ENCODE measurements around the gene SULT1A1. TPM values are rescaled to one million over a fixed set of nuclear protein-coding genes. Genes with fewer than 3 reads are reported as not detected.

Gene SULT1A1
- total and polyA plus RNA-seq, 2 of the 13 experiments (the other 11 are each of a cell fraction or from before 2014, with no cell fraction given), result 114 to 147 TPM

- TF ChIP-seq HIVEP1 (CRISPR knock-in tag; IDR thresholded peaks at IDR 0.05), result no peak
- TF ChIP-seq ZNF841 (CRISPR knock-in tag; IDR thresholded peaks at IDR 0.05; ENCODE audit: borderline replicate concordance), result no peak
- no peak for TF ChIP-seq ZNF446 (CRISPR knock-in tag; IDR thresholded peaks at IDR 0.05)
- no peak for TF ChIP-seq ZFP62 (CRISPR knock-in tag; IDR thresholded peaks at IDR 0.05)
- TF ChIP-seq KLF13 (CRISPR knock-in tag; IDR thresholded peaks at IDR 0.05), result no peak
- TF ChIP-seq MED1 (CRISPR knock-in tag; IDR thresholded peaks at IDR 0.05), result no peak
- TF ChIP-seq ZFP37 (CRISPR knock-in tag; IDR thresholded peaks at IDR 0.05; ENCODE audit: borderline replicate concordance), result no peak
- no peak for TF ChIP-seq ZNF576 (CRISPR knock-in tag; IDR thresholded peaks at IDR 0.05)
- no peak for TF ChIP-seq PTBP1 (IDR thresholded peaks at IDR 0.05; ENCODE audit: low read depth, low read length, poor library complexity, severe bottlenecking)
- TF ChIP-seq REPIN1 (CRISPR knock-in tag; IDR thresholded peaks at IDR 0.05; ENCODE audit: borderline replicate concordance, low read depth), result no peak
- TF ChIP-seq ZGPAT (CRISPR knock-in tag; IDR thresholded peaks at IDR 0.05), result no peak
- TF ChIP-seq ZNF605 (CRISPR knock-in tag; IDR thresholded peaks at IDR 0.05), result peak; percentile 83
- TF ChIP-seq E2F1 (CRISPR knock-in tag; IDR thresholded peaks at IDR 0.05), result no peak
- peak; percentile 39; the same call in 1 of the 2 replicates for TF ChIP-seq FOXP4 (CRISPR knock-in tag; IDR thresholded peaks at IDR 0.05)
- TF ChIP-seq MNT (IDR thresholded peaks at IDR 0.05), result no peak
- no peak for TF ChIP-seq ZNF788 (CRISPR knock-in tag; IDR thresholded peaks at IDR 0.05; ENCODE audit: borderline replicate concordance)
- peak; percentile 80 for TF ChIP-seq POLR2G (IDR thresholded peaks at IDR 0.05; ENCODE audit: low read depth, low read length)
- TF ChIP-seq ZNF562 (CRISPR knock-in tag; IDR thresholded peaks at IDR 0.05; ENCODE audit: borderline replicate concordance), result no peak
- TF ChIP-seq KLF16 (CRISPR knock-in tag; IDR thresholded peaks at IDR 0.05), result 0 out of 4 replicates have a peak, but pooled peaks of 1 of the 2 experiments have one; percentile 4
- TF ChIP-seq ZNF333 (CRISPR knock-in tag; IDR thresholded peaks at IDR 0.05; ENCODE audit: borderline replicate concordance), result no peak
Observed at GRCh38 chr16:28596840-28597691, 12.8 kb downstream of the SULT1A1 start, which contains the start of gene SULT1A2 (continued).
